Panc1 (cell line): ENCODE results near the gene MCMBP. TPM values are rescaled to one million over a fixed set of nuclear protein-coding genes. Genes with fewer than 3 reads are reported as not detected.

Experiments used
- ATAC-seq: fragments of 200-7000 bp; cut with Tn5 transposase; 2 replicates; pipeline ENCODE4 v1.9.1; 2020; ENCODE audit warnings: mild to moderate bottlenecking, moderate library complexity
- BruUV-seq: library from RNA; stranded (reverse); fragments of 400-500 nt; replicated peaks from 2 replicates; lab custom pipeline; 2021; lab: Mats Ljungman, UMichigan
- CTCF ChIA-PET: fragments of 300-600 bp; sonication (Branson Sonifier 250); formaldehyde crosslinking; loops from one replicate; lab custom pipeline; 2022; ENCODE audit warnings: antibody characterized with exemption; lab: Charles Lee
- POLR2A ChIA-PET: fragments of 300-600 bp; sonication (Branson Sonifier 250); formaldehyde crosslinking; loops from one replicate; lab custom pipeline; 2022; ENCODE audit warnings: antibody characterized with exemption; lab: Charles Lee
- DNase-seq: peaks from one replicate; pipeline ENCODE4 v3.0.0-alpha.2; 2010; ENCODE audit warnings: low read depth, low spot score
- H3K27ac ChIP-seq: 2 replicates; pipeline ENCODE4 v1.5.1; 2011; ENCODE audit warnings: mild to moderate bottlenecking, low read length, inconsistent platforms
- H3K27me3 ChIP-seq: fragments of 200-500 bp; sonication (Bioruptor generic); 2 replicates; pipeline ENCODE4 v1.6.0; 2014; ENCODE audit warnings: low read length, inconsistent platforms; ENCODE audit not compliant: control insufficient read depth, insufficient read depth
- H3K36me3 ChIP-seq: fragments of 200-500 bp; sonication (Bioruptor generic); 2 replicates; pipeline ENCODE4 v1.5.1; 2014; ENCODE audit warnings: inconsistent platforms, mild to moderate bottlenecking, low read length, moderate library complexity; ENCODE audit not compliant: control insufficient read depth, insufficient read depth
- H3K4me1 ChIP-seq: 2 replicates; pipeline ENCODE4 v1.5.1; 2011; ENCODE audit warnings: inconsistent platforms, mild to moderate bottlenecking, low read length, moderate library complexity; ENCODE audit not compliant: control insufficient read depth, insufficient read depth
- H3K4me3 ChIP-seq, 2 experiments: 2 replicates each; pipeline ENCODE4 v1.5.1; 2011 to 2012; ENCODE audit warnings: low read depth in 2 of 2, low read length in 2 of 2, mild to moderate bottlenecking in 2 of 2, inconsistent platforms in 1 of 2, moderate library complexity in 1 of 2
- H3K9me3 ChIP-seq: fragments of 200-500 bp; sonication (Bioruptor generic); 2 replicates; pipeline ENCODE4 v1.5.1; 2014; ENCODE audit warnings: low read depth, mild to moderate bottlenecking, inconsistent platforms, low read length, moderate library complexity; ENCODE audit not compliant: control insufficient read depth, insufficient read depth
- POLR2AphosphoS5 ChIP-seq: IDR thresholded peaks from 2 replicates; pipeline ENCODE4 v1.6.1; 2012; ENCODE audit warnings: mild to moderate bottlenecking, low read depth, low read length, moderate library complexity
- SIN3A ChIP-seq: IDR thresholded peaks from 2 replicates; pipeline ENCODE4 v1.6.1; 2012; ENCODE audit warnings: low read depth, mild to moderate bottlenecking, low read length, moderate library complexity, borderline replicate concordance; ENCODE audit not compliant: insufficient read depth
- TCF7L2 ChIP-seq: IDR thresholded peaks from 2 replicates; pipeline ENCODE4 v1.6.1; 2011; ENCODE audit warnings: mild to moderate bottlenecking, low read depth, low read length, inconsistent platforms
- in situ Hi-C: cut with HindIII; loops from 2 replicates; pipeline ENCODE4 v1.10.0; 2016; ENCODE audit warnings: low sequenced_read_pairs, low pct_unique_long_range_greater_than_20kb
- intact Hi-C: fragments of 100-400 bp; cut with micrococcal nuclease; formaldehyde crosslinking; loops from one replicate; pipeline ENCODE4 v1.10.0; 2022; ENCODE audit not compliant: unreplicated experiment
- total RNA-seq: library from RNA; stranded (reverse); gene quantifications from one replicate; pipeline ENCODE4 v1.2.1, GENCODE V29; 2021; ENCODE audit not compliant: unreplicated experiment
- TF ChIP-seq, protein P1 (sequence below): fragments of 450-650 bp; IDR thresholded peaks from 2 replicates; pipeline ENCODE4 v1.5.1; 2017; ENCODE audit warnings: mild to moderate bottlenecking
- TF ChIP-seq, protein P2 (sequence below), 2 experiments: IDR thresholded peaks; 2 replicates each; pipeline ENCODE4 v1.6.1; 2011 to 2012; ENCODE audit warnings: low read depth in 2 of 2, control low read depth in 1 of 2, low read length in 1 of 2, mild to moderate bottlenecking in 1 of 2, moderate library complexity in 1 of 2; ENCODE audit not compliant: insufficient read depth in 1 of 2

Gene MCMBP
- total RNA-seq, 1 experiment from 2014 or later = 94.5 TPM

DNA sequence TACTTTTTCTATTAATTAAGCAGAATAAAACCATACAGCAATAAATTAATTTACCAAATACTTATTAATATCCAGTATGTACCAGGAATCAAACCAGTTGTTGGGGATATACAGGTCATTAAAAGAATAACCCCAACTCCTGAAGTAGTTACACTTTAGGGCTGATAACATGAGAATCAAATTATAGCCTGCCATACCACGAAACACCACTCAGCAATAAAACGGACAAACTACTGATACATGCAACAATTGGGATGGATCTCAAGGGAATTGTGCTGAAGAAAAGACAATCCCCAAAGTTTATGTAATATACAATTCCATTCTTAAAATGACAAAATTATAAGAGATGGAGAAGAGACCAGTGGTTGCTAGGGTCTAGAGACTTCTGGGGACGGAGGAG lies 22.7 kb downstream of the MCMBP start:
- Histone ChIP-seq H3K4me3 (no peak overlapping the region), H3K27ac (no peak overlapping the region), H3K9me3 (no peaks in the 10 kb centered on the region), H3K4me1 (0 out of 2 replicates have a peak, but pooled peaks cover 3% of the 10 kb centered on the region), H3K27me3 (no peaks in the 10 kb centered on the region), H3K36me3 (peaks cover 53% of the 10 kb centered on the region)
- BruUV-seq = no TSS peak
- CTCF ChIA-PET = no interaction called here
- ATAC-seq (no peak), DNase-seq (no peak)
- POLR2A ChIA-PET = no interaction called here
- TF ChIP-seq SIN3A (no peak), TCF7L2 (no peak), POLR2AphosphoS5 (no peak)
- TF ChIP-seq, protein P1, sequence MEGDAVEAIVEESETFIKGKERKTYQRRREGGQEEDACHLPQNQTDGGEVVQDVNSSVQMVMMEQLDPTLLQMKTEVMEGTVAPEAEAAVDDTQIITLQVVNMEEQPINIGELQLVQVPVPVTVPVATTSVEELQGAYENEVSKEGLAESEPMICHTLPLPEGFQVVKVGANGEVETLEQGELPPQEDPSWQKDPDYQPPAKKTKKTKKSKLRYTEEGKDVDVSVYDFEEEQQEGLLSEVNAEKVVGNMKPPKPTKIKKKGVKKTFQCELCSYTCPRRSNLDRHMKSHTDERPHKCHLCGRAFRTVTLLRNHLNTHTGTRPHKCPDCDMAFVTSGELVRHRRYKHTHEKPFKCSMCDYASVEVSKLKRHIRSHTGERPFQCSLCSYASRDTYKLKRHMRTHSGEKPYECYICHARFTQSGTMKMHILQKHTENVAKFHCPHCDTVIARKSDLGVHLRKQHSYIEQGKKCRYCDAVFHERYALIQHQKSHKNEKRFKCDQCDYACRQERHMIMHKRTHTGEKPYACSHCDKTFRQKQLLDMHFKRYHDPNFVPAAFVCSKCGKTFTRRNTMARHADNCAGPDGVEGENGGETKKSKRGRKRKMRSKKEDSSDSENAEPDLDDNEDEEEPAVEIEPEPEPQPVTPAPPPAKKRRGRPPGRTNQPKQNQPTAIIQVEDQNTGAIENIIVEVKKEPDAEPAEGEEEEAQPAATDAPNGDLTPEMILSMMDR = no peak
- TF ChIP-seq, protein P2, sequence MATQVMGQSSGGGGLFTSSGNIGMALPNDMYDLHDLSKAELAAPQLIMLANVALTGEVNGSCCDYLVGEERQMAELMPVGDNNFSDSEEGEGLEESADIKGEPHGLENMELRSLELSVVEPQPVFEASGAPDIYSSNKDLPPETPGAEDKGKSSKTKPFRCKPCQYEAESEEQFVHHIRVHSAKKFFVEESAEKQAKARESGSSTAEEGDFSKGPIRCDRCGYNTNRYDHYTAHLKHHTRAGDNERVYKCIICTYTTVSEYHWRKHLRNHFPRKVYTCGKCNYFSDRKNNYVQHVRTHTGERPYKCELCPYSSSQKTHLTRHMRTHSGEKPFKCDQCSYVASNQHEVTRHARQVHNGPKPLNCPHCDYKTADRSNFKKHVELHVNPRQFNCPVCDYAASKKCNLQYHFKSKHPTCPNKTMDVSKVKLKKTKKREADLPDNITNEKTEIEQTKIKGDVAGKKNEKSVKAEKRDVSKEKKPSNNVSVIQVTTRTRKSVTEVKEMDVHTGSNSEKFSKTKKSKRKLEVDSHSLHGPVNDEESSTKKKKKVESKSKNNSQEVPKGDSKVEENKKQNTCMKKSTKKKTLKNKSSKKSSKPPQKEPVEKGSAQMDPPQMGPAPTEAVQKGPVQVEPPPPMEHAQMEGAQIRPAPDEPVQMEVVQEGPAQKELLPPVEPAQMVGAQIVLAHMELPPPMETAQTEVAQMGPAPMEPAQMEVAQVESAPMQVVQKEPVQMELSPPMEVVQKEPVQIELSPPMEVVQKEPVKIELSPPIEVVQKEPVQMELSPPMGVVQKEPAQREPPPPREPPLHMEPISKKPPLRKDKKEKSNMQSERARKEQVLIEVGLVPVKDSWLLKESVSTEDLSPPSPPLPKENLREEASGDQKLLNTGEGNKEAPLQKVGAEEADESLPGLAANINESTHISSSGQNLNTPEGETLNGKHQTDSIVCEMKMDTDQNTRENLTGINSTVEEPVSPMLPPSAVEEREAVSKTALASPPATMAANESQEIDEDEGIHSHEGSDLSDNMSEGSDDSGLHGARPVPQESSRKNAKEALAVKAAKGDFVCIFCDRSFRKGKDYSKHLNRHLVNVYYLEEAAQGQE (IDR thresholded peaks at IDR 0.05; ENCODE audit: insufficient read depth in 1 of 2, low read depth in 2 of 2, low read length in 1 of 2) = no peak
- intact Hi-C loops (loop anchor here (10.0 kb wide), 1 partner anchor 245 kb away; no protein-coding TSS in a partner anchor), in situ Hi-C loops (no loop called here)

DNA sequence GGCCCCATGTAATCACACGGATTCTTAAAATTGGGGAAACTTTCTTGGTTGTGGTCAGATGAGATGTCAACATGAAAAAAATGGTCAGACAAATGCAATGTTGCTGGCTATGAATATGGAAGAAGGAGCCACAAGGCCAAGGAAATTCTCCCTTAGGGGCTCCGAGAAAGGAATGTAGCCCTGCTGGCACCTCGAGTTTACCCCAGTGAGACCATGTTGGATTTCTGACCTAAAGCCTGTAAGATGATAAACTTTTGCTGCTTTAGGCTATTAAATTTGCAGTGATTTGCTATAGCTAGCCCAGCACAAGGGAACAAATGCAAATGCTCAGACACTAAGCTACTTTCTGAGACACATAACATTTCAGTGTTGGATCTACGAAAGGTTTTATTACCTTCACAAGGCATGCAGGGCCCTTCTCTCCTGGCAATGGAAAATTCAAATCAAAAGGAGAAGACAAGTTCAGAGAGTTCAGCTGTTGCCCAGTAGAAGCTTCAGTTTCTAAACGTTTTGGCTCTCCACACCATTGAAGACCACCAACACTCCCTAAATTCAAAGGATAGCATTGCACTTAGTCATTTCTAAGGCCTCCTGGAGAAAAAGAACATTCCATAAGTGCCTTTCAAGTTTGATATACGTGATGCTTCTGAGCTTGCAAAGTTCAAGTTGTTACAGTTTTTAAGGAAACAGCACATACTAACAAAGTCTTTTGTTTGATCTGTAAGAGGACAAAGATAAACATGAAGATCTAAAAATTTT lies 23.4 kb downstream of the MCMBP start:
- H3K36me3 ChIP-seq = peaks cover 56% of the 10 kb centered on the region
- no peaks in the 10 kb centered on the region for H3K9me3 ChIP-seq
- in situ Hi-C loops = no loop called here
- intact Hi-C loops = no loop called here
- ATAC-seq = no peak
- no TSS peak for BruUV-seq
- H3K27me3 ChIP-seq = no peaks in the 10 kb centered on the region
- ChIA-PET POLR2A (no interaction called here), CTCF (no interaction called here)
- 0 out of 2 replicates have a peak, but pooled peaks cover 3% of the 10 kb centered on the region for H3K4me1 ChIP-seq
- DNase-seq = no peak
- no peak for TF ChIP-seq TCF7L2
- no peak for TF ChIP-seq POLR2AphosphoS5
- TF ChIP-seq, protein P2 (IDR thresholded peaks at IDR 0.05; ENCODE audit: insufficient read depth in 1 of 2, low read depth in 2 of 2, low read length in 1 of 2) = no peak
- TF ChIP-seq SIN3A = no peak
- TF ChIP-seq, protein P1 = no peak
- no peak overlapping the region for H3K27ac ChIP-seq
- no peak overlapping the region for H3K4me3 ChIP-seq
